ENCODE results near the gene GYPE.
"Not testable (repeated sequence)": the region's sequence is repeated elsewhere in the genome, so short reads cannot be mapped to it uniquely, and the experiment has no call there.

Gene GYPE

DNA sequence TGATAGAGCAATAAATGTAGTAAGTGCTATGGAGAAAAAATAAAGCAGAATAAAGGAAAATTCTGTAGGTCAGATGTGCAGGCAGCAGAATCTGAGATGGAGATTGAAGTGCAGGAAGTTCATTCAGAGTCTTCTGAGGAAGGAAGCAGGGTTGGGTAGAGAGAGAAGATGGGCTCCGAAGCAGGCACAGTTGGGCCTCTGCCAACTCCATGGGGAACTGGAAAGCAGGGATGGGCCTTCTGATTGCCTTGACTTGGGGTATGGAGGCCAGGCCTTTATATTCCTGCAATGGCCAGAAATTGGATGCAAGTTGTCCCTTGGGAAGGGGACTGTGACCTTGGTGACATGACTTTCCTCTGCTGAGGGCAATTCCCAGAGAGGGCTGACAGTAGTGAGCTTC, 42.6 kb downstream of the GYPE start:
- not testable (repeated sequence) for DNase-seq

DNA sequence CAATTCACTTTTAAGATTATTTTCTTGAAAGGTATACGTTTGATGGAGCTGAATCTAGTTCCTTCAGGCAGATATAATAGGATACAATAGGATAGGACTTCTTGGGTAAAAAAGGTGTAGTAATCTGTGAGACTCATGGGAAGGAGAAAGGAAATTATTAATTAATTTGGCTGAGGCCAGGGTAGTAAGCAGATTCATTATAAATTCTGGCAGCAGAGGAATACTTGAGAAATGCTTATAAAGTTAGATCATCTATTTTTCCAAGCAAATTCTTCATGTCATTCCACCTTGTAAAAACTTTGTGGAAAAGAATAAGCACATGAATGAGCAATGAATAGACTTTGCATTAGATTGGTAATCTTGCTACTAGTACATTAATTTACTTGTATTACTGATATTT, 46.9 kb downstream of the GYPE start:
- no peak for DNase-seq

DNA sequence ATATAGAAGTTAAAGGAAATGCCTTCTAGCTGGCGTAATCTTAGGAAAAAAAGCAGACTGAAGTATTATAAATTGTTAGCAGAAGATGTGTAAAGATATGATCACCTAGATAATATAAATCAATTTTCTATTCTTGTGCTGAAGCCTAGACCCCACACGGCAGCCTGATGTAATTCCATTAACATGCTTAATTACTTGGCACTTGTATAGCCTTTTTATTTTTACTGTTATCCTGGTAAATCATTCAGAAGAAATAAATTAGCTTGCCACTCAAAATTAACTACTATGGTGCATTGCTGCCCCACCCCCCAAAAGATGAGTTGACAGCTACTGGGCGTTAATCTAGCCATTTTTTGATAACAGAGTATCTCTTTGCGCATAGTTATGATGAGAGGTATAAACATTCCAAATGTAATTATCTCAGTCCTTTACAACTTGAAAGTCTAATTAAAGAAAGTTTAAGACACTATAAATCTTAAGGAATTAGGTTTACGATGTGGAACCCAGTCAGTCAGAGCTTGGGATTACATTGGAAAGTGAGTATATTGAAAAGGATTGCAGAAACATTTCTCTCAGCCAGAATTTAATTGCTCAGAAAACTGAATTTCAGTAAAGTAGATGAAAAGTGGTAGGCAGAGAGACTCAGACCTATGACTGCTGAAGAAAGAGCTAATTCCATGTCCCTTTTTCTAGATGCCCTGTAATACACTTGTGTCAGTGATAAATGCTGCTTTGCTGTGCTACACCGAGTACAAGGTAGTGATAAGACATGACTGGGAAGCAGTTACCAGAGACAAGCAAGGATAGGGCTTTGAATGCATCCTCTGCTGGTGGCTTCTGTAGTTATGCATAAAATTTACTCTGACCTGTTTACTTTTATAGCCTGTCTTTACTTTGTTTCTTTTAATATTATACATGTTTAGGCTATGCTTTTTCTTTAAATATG, 47.7 kb downstream of the GYPE start:
- DNase-seq = not testable (repeated sequence)

DNA sequence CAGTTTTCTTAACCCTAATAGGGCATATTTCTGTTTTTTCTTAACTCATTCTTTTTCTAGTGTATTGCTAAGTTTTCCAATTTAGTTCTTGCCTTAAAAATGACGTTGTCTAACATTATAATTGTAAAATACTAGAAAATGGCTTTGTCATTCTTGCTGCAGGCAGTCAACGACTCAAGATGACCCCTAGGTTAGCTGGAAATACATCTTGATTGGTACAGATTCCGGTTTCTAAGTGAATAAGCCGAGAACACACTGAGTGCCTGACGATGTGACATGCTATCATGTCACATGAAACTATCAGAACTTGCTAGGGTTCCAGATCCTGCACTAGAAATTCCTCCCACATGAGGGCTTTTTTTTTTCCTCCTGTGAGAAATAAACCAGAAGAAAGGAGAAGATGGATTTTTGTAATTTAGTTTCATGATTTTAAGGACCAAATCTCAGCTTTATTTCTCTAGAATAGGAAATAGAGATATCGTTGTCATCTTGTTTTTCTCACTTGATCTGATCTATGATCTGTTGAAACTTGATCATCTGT, 49.3 kb downstream of the GYPE start:
- DNase-seq = not testable (repeated sequence)

DNA sequence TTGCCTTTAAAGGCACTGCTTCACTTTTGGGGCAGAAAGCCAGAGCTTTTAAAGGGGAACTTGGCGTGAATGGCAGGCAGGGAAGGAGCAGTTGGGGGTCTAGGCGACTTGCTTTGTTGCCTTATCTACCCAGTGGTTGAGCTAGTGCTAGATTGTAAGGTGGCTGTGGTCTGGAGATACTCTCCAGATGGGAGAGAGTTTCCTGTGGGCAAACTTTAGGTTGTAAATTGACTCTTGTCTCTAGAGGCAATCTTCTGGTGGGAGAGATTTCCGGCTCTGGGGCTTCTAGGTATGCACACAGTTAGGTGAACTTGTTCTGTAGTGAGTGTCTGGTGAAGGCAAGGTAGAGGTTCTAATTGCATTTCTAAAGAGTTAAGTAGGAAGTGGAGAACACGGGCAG, 50.7 kb downstream of the GYPE start:
- not testable (repeated sequence) for DNase-seq

DNA sequence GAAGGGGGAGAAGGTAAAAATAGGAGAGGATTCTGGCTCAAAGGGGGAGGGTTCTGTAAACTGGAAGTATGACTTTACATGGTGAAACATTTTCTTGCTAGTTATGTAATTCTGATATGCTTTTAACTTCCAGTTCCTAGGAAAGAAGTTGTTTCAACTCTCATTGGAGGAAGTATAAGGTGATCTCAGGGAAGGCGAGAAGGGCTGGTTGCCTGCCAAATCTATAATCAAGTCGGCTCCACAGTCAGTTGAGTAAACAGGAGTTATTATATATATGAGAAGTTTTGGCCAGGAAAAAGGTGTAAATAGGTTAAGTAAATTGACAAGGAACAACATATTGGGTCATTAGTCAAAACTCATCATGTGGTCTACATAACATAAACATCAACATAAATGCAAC, 56.1 kb downstream of the GYPE start:
- not testable (repeated sequence) for DNase-seq

DNA sequence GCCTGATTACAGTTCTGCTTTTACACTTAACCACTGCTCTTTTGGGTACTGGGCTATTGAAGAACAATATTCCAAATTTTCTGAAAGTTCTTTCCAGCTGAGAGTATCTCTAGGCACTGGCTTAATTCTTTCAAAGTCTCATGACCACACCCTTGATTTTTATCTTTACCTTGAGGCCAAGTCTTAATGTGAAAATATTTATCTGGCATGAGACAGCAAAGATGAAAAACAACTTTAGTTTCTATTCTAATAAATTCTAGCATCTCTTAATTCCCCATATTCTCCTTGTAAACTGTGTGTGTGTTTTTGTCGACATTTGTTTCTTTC, 61.9 kb downstream of the GYPE start:
- DNase-seq = not testable (repeated sequence)

DNA sequence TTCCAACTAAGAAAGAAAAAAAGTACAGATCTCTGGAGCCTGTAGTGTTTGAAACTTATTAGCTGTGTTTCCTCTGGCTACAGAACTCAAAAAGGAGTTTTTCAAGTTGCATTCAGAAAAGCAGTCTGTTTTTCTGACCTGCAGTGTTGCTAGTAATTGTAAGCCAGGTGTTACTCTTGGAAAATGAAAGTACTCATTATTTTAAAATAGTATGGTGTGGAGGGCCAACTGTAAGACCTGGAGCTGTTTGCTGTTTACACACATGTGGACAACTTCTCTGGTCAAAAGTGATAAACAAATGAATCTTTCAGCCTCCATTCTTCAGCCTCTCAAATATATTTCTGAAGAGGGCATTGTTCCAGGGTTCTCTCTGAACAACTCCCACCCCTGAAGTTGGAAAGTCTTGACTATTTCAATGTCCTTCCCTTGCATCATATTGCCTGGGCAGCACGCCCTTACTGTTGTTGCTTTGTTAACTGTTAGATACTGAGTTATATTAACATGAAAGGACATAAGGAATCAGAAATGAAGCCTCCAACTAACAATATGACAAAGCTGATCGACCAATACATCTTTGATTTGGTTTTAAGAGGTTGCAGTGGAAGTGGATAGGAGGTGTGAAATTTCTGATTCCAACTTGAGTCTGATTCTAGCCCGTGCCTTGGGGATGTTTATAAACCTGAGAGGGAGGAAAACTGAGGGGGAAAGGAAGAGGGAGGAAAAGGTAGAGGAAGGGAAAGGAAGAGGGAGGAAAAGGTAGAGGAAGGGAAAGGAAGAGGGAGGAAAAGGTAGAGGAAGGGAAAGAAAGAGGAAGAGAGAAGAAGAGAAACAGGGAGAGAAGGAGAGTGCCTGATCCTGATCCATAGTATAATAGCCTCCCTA, 62.5 kb downstream of the GYPE start:
- not testable (repeated sequence) for DNase-seq

DNA sequence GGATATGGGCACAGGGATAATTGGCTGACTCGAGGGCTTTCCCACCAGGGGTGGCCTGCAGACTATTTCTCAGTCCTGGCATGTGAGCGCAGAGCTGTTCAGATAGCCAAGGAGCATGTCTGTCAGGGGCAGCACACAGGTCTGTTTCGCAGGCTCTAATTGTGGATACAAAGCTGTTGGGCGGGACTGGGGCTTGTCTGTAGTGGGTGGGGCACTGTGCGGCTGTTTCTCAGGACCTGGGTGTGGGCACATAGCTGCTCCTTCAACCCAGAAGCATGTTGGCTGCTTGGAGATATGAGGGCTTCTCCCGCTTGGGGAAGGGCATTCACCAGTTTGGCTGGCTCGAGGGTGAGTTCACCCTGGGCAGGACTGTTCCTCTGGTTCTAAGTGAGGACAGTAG, 65.9 kb downstream of the GYPE start:
- DNase-seq = not testable (repeated sequence)

DNA sequence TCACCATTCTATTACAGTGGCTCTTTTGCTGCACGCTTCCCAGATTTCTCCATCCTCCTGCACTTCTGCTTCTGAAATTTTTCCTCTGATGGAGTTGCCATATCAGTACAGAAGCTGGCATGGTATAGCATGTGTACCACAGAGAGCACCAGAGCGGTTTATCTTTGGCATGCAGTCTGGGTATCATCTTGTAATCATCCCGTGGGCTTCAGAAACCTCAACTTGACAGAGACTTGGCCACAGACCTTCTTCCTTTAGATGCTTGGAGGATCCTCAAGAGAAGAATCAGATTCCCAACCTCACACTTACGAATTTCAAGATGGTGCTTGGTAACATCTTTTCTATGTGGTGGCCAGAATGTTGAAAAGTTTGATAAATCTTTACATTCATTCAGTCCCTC, 71.2 kb downstream of the GYPE start:
- DNase-seq = not testable (repeated sequence)

DNA sequence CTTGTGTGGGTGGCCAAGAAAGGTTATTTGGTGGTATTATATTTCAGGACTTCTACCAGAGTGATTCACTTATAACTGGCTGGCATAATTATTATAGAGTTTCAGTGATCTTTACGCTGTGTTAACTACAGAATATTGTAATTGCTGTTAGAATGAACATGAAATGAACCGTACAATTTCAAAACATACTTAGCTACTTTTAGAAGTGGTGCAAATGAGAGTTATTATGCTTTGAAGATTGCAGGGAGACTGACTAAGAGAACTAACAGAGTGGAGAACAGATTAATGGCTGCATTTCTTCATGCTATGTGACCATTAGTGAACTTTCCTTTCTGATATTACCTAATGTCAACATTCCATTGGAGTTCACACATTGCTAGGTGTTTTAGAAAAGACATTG, 71.7 kb downstream of the GYPE start:
- not testable (repeated sequence) for DNase-seq

DNA sequence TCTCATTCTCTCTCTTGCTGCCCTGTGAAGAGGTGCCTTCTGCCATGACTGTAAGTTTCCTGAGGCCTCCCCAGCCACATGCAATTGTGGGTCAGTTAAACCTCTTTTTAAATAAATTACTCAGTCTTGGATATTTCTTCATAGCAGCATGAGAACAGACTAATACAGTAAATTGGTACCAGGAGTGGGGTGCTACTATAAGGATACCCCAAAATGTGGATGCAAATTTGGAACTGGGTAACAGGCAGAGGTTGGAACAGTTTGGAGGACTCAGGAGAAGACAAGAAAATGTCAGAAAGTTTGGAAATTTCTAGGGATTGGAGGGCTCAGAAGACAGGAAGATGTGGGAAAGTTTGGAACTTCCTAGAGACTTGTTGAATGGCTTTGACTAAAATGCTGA, 74.8 kb downstream of the GYPE start:
- not testable (repeated sequence) for DNase-seq

DNA sequence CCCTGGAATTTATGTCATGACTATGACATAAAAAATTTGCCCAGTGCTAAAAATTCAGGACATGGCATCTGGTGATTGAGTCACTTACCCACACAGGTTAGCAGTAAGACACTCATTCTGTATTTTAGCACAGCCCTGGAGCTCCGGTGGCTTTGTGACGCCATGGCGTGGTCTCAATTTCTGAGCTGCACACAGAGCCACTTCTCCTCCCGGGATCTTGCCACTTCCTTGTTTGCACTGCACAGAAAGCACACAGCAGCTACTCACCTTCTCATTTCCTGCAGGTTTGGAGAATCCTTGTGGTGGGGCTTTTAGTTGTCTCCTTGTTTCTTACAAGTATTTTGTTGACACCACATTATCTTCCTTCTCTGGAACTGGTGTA, 76.1 kb downstream of the GYPE start:
- DNase-seq = not testable (repeated sequence)

All from stimulated activated CD4-positive, alpha-beta T cell treated with anti-CD3 and anti-CD28 coated beads, Interleukin-1b, Interleukin-23, amount 100 ng/mL, for 48 hours (primary cell).